Thoracic aorta (tissue), 2 donors: ENCODE data around the gene ARMC3. TPM values are rescaled to one million over a fixed set of nuclear protein-coding genes. Genes with fewer than 3 reads are reported as not detected.

ENCODE experiments used
- ATAC-seq: fragments of 150-250 bp; one replicate; pipeline ENCODE4 v1.8.0; 2017; ENCODE audit warnings: low read depth; ENCODE audit not compliant: insufficient number of reproducible peaks, low FRiP score
- DNase-seq: peaks from one replicate; pipeline ENCODE4 v3.0.0-alpha.2; 2020; ENCODE audit warnings: low spot score
- H3K27ac ChIP-seq, 2 donors: fragments of 200-600 bp; sonication (generic); 1 replicate in 1 of 2; 2 replicates in 1 of 2; pipeline ENCODE4 v1.5.1; 2016; ENCODE audit warnings: mild to moderate bottlenecking in 2 of 2, moderate library complexity in 2 of 2
- H3K27me3 ChIP-seq: fragments of 200-600 bp; sonication (generic); replicated peaks from 2 replicates; pipeline ENCODE4 v1.6.0; 2016; ENCODE audit warnings: mild to moderate bottlenecking; ENCODE audit not compliant: insufficient read depth
- H3K36me3 ChIP-seq: fragments of 200-600 bp; sonication (generic); one replicate; pipeline ENCODE4 v1.5.1; 2016
- H3K4me1 ChIP-seq, 2 donors: fragments of 200-600 bp; sonication (generic); 1 replicate in 1 of 2; 2 replicates in 1 of 2; pipeline versions ENCODE4 v1.5.1 to v1.6.0; 2016; ENCODE audit warnings: low read depth in 2 of 2, mild to moderate bottlenecking in 1 of 2; ENCODE audit not compliant: control insufficient read depth in 1 of 2
- H3K4me3 ChIP-seq: fragments of 200-600 bp; sonication (generic); 2 replicates; pipeline ENCODE4 v1.5.1; 2016; ENCODE audit warnings: mild to moderate bottlenecking
- H3K9me3 ChIP-seq: fragments of 200-600 bp; sonication (generic); 2 replicates; pipeline ENCODE4 v1.5.1; 2016
- CTCF ChIP-seq: fragments of 200-600 bp; sonication (generic); IDR thresholded peaks from one replicate; pipeline ENCODE4 v1.5.1; 2019; ENCODE audit warnings: antibody characterized with exemption
- total RNA-seq, 2 donors: library from RNA; depleted of rRNA; stranded (reverse); fragments of >200 nt; gene quantifications; one replicate each; pipeline versions ENCODE4 v1.1.0 to v1.2.3, GENCODE V29; 2016

The ARMC3 gene
- total RNA-seq, 2 donors from 2014 or later = not detected

GRCh38 chr10:23080262-23080661 lies 152.4 kb downstream of the ARMC3 start:
- H3K4me3 ChIP-seq = no peak overlapping the region
- DNase-seq (no peak), ATAC-seq (no peak)
- TF ChIP-seq CTCF = no peak
- H3K27ac ChIP-seq = no peak overlapping the region
- H3K27me3 ChIP-seq = no peaks in the 10 kb centered on the region
- H3K36me3 ChIP-seq = no peaks in the 10 kb centered on the region
- H3K4me1 ChIP-seq = peaks cover 0 to 10% of the 10 kb centered on the region in 2 donors
- H3K9me3 ChIP-seq = no peaks in the 10 kb centered on the region

GRCh38 chr10:23081221-23081750 lies 153.4 kb downstream of the ARMC3 start:
- no peaks in the 10 kb centered on the region for H3K9me3 ChIP-seq
- DNase-seq (no peak), ATAC-seq (no peak)
- no peaks in the 10 kb centered on the region for H3K27me3 ChIP-seq
- no peak overlapping the region for H3K4me3 ChIP-seq
- peaks cover 0 to 10% of the 10 kb centered on the region in 2 donors for H3K4me1 ChIP-seq
- TF ChIP-seq CTCF = no peak
- H3K36me3 ChIP-seq = no peaks in the 10 kb centered on the region
- H3K27ac ChIP-seq = no peak overlapping the region

GRCh38 chr10:23081891-23082290 lies 154.0 kb downstream of the ARMC3 start:
- Histone ChIP-seq H3K9me3 (no peaks in the 10 kb centered on the region), H3K4me1 (peaks cover 0 to 10% of the 10 kb centered on the region in 2 donors), H3K27me3 (no peaks in the 10 kb centered on the region), H3K36me3 (no peaks in the 10 kb centered on the region), H3K27ac (no peak overlapping the region), H3K4me3 (no peak overlapping the region)
- no peak for TF ChIP-seq CTCF
- ATAC-seq = no peak
- no peak for DNase-seq

Other genes with a start within 250 kb of the ARMC3 start
- gene PIP4K2A, start 213.5 kb upstream of the ARMC3 start, total RNA-seq = 10 to 100 TPM; 42.6 to 58.6 TPM
- 10 to 100 TPM; 21.3 to 39.5 TPM for gene MSRB2, start 167.5 kb downstream of the ARMC3 start, total RNA-seq